ENCODE measurements around the gene CCDC107.

GRCh38 chr9:35618325-35618727 is 39.8 kb upstream of the CCDC107 start, which contains the start of gene CD72:
- TF ChIP-seq CTCF (IDR thresholded peaks at IDR 0.05) (no peak), ZFP36 (IDR thresholded peaks at IDR 0.05; ENCODE audit: borderline replicate concordance, partially characterized antibody) (no peak)

All from A549 (cell line).